ENCODE data around the gene GRIK2.

DNA sequence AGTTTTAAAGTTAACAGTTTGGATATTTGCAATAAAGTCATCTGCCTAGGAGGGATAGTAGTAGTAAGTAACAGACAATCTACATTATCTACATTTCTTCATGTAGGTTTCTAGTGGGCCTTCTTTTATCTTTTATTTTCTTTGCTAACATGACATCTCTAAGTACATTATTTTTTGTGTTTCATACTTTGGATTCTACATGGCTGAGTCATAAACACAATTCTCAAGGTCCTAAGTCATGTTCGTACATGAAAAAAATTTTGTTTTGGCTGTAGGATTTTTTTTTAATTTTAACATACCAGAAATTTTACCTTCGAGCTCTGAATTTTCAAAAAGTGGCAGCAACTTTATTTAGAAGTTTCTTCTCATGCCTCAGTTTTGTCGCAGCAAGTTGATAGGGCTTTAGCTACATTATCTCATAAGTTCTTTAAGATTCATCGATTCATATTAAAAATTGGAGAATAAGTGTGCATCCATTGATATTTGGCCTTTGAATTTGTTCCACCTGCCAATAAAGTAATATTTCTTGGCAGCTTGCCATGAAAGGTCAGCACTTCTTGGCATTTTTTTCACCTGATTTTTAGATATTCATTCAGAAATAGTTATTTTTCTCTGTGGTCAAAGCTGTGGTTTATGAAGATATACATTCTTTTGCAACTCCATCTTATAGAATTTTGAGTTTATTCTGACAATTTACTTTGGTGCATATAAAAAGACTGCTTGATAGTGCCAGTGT, 146.2 kb downstream of the GRIK2 start:
- no peak for TF ChIP-seq CTCF (IDR thresholded peaks at IDR 0.05)
- no peak for TF ChIP-seq POLR2A (IDR thresholded peaks at IDR 0.05)

All from suprapubic skin (tissue), 3 donors.